HG03342 (cell line): ENCODE results near the gene PDE2A.

Source experiments
- ATAC-seq: cut with Tn5 transposase; IDR thresholded peaks from one replicate; pipeline ENCODE4 v1.9.1; 2021; ENCODE audit warnings: mild to moderate bottlenecking, moderate library complexity; ENCODE audit not compliant: unreplicated experiment

PDE2A gene

DNA sequence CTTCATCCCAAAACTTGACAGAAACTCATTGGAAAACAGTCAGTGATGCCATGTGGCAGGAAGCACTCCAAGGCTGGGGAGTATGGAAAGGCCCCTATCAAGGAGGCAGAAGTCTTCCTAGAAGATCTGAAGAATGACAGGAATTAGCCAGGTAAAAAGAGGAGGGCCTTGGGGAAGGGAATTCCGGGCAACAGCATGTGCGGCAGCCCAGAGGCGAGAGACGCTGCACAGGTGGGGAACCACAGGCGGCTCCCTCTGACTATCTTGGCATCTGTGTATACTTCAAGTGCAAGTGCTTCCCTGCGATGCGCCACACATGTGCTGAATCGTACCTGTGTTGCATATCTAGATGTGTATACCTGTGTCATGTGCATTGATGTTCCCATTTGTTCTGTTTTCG lies 12.7 kb downstream of the PDE2A start:
- no peak for ATAC-seq

DNA sequence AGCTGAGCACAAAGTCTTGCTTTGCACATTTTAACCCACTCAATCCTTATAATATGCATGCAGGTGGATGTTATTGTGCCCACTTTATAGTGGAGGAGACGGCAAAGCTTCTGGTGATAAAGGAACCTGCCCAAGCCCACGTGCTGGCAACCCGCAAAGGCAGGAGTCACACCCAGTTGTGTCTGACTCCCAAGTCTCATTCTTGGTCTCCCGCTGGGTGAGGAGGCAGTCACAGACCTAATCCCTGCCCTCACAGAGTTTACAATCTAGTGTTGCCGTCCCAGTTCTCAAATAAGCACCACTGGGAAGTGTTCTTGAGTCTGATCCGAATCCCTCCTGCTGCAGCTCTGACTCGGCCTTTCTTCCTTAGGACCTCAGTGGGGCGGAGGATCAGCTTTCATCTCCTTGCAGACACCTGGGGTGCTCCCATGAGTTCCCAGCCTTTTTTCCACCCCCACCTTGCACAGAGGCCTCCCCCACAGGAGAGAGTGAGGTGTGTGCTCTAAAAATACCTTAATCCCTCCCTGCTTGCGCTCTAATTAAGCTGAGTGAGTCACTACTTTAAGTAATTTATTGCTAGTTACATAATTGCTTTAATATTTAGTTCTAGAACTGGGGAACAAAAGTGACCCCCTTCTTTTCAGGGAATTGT lies 15.1 kb downstream of the PDE2A start:
- no peak for ATAC-seq

DNA sequence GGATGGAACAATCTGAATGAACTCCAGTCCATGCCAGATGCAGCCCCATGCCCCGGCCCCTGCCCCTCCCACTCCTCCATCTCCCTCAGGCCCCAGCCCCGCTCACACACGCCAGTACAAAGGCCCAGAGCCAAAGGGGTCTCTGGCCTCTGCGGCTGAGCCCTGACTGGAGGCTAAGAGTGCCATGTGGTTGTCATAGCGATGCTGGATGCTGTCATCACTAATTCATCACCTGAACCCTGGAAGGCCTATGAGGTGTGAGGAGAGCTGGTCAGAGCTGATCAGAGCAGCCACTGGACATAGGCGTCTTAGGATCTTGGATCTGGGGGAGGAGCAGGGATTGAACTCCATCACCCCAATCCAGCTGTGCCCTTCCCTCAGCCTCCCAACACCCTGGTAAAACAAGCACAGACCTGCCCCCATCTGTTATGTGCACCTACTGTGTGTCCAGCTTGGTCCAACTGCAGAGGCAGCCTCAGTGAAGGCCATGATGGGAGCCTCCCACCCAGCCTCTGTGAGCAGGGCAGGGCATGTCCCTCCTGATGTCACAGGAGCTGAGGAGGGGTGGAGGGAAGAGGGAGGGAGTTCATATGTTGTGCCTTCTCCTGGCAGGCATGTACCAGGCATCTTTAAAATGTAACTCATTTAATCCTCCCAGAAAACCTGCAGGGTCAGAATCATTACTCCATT lies 16.7 kb downstream of the PDE2A start:
- ATAC-seq, result no peak

DNA sequence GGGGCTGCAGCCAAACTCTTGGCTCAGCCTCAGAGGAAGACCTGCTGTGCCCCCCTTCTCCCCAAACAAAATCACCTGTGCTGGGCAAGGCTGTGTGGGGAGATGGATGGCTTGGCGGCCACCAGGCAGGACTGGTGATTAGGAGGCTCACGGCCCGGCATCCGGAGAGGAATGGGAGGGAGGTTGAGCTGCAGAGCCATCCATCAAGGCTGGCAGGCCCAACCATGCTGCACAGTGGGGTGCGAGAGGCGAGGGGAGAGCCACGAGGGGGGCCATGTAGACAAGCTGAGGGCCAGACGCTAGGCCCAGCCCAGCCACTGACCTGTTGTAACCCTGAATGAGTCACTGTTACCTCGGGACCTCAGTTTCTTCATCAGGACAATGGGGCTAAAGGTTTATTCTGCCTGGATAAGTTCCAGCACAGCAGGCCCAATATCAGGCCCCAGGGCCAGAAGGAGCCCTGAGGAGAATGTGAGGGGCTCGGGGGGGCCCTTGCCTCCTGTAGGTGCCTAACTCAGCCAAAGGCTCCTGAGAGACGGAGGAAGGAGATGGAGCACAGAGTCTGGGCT lies 18.2 kb downstream of the PDE2A start:
- no peak for ATAC-seq

DNA sequence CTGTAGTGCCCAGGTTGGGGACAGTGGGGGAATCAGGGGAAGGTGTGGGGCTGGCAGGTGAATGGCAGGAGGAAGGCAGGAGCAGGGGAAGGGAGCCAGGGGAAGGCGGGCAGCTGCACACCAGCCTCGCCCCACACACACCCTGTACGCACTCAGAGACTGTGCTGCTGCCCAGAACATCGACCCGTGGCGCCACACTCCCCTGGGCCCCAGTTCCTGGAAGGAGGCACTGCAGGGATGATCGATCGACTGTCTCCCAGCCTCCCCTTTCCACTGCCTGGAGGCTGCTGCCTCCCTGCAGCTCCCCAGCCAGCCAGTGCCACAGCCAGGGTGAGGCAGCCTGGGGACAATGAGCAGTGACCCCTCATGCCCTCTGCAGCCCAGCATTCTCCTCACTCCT lies 19.2 kb downstream of the PDE2A start:
- ATAC-seq, result no peak

DNA sequence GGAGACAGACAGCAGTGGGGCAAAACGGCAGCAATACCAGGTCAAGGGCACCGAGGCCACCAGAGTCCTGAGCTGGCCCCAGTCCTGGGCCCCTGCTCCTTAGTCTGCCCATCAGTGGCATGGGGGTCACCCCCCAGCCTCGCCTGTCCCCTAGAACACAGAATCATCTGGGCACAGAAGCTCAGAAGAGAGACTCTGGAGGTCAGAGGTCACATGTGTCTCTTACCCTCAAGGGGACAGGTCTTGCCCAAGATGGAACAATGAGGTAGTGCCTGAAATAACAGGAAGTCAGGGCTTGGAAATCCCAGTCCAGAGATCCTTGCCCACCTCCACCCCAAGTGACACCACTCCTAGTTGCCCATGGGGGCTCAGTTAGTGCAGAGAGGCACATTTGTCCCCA lies 20.6 kb downstream of the PDE2A start:
- no peak for ATAC-seq

DNA sequence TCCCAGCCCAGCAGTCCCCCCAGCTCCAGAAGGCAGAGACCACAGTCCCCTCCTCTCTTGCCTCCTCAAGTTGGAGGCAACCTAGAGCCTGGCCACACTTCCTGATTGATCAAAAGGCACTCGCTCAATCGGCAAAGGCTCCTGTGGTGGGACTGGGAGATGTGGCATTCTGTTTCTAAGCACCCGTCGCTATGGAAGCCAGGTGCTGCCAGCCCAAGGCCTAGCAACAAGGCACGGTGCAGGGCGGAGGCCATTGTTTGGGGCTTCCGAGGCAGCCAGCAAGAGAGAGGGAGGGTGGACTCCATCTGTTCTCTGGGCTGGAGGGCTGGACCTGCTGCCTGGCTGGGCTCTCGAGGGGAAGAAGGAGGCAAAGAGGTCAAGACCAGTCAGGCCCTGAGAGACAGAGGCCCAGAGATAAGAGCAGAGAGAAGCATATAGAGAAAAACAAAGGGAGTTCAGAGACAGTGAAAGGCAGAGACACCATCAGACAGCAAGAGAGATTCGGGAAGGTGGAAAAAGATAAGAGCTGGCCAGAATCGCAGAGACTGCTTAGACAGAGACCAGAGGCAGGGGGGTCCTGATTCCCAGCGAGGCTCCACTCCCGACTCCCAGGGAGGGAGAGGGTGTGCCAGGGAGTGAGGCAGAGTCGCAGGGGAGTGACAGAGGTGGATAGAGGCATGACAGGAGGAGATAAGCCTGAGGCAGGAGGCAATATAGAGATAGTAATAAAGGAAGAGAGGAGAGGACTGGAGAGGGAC lies 21.2 kb downstream of the PDE2A start:
- no peak for ATAC-seq

DNA sequence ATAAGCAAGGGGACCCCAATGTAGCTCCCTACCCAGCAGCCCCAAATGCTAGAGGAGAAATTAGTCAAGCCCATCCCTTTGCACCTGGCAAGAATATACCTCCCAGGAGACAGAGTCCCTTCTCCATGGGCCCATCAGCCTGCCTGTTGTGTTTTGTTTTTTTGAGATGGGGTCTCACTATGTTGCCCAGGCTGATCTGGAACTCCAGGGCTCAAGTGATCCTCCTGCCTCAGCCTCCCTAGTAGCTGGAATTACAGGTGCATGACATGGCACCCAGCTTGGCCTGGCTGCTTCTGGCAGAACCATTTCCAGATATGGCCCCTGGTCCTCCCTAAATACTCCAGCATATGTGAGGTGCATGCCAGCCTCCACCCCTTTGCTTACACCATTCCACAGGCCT lies 22.1 kb downstream of the PDE2A start:
- ATAC-seq, result no peak

DNA sequence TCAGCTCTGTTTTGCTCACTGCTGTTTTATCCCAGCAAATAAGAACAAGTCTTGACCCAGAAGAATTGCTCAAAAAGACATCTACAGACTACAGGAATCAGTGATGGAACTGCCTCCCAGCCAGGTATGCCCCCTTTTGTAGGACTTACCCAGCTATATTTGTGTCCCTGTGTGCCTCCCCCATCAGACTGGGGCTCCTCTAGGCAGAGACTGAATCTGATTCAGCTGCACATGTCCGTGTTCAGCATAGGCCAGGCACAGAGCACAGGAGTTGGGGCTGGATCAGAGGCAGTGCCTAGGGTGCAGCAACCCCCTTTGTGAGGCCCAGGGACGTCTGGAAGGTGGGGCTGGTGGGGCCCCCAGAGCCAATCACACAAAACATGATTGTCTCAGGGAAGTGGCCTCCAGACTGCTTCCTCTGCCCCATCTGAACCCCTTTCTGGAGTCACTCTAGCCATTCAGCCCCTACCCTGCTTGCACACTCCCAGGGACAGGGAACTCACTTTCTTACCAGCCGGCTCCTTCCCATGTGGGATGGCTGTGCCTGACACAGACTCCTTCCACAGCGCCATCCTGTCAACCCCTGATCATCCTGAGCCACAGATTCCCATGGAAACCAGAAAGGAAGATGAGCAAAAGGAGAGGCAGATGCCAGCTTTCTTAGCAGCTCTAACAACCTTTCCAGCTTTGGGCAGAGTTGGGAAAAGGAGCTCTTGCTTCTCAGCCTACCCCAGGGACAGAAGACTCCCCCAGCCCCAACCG lies 24.8 kb downstream of the PDE2A start:
- ATAC-seq, result no peak

DNA sequence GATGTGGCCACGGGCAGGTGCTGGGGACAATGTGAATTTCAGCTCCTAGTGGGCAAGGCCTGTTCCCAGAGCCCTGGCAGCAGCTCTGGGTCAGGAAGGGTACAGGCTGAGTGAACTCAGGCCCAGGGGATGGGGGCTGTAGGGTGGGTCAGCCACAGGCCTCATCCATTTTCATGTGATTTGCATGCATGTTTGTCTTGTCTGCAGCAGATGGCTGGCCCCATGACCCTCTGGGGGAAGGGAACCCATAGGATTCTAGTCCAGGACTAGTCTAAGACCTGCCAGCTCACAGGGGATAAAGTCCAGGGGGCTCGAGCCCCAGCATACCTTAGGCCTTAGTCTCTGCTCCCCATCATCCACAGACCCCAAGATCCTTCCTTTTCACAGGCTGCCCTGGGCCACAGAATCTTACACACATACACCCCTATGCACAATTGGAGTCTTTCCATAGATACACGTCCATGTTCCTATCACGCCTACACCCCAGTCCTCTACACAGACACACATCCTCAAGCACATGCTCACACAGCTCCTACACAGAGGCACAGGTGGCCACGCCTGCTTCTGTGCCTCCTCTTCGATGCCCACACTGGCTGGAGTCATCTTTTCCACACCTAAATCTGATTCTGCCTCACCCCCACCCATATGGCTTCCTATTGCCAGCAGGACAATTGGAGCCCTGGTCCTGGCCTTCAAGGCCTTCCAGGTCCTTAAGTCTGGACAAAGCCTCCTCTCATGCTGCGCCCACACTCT lies 25.7 kb downstream of the PDE2A start:
- ATAC-seq, result no peak

DNA sequence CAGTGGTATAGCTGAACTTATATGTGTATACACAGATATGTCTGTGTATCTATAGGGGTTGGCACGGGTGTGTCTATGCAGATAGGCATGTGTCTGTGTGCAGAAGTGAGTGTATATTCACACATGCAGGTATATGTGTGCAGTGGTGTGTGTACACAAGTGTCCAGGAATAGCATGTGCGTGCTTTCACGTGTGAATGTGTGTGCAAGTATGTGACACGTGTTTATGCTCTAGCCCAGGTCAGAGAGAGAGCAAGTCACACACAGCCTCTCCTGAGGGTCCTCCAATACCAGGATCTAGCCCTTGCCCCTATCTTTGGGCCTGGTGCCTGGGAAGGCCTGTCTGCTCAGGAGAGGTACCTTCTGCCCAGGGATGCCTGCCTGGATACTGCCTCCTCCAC lies 26.3 kb downstream of the PDE2A start:
- ATAC-seq, result no peak

DNA sequence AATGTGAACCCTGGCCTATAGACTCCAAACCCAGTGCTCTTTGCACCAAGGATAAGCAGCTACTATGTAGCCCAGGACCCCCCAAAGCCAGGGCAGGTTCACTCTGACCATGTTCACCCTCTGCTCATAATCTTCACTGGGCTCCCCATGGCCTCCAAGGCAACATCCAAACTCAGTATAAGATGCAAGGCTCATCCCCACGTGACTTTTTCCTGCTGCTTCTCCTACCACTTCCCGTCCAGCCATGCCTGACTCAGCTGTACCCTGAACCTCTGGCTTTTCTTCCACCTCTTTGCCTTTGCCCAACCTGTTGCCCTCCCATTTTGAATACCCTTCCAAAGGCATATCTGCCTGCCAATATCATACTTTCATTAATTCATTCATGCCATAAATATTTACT lies 27.8 kb downstream of the PDE2A start:
- ATAC-seq, result no peak

DNA sequence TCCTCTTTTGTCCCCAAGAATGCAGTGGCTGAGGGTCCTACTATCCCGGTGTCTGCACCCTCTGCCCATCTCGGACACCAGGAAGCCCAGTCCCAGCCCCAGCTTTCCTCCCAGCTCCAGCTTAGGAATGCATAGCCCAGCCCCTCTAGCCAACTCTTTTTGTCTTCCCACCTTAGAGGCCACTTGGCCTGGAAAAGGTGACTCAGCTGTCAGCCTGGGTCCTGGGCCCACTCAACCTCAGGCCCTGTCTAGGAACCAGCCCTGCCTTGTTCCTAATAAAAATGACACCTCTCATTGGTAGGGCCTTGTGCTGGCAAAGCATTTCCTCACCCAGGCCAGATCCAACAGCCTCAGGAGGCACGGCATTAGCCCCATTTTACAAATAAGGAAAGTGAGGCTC lies 28.2 kb downstream of the PDE2A start:
- ATAC-seq, result no peak

DNA sequence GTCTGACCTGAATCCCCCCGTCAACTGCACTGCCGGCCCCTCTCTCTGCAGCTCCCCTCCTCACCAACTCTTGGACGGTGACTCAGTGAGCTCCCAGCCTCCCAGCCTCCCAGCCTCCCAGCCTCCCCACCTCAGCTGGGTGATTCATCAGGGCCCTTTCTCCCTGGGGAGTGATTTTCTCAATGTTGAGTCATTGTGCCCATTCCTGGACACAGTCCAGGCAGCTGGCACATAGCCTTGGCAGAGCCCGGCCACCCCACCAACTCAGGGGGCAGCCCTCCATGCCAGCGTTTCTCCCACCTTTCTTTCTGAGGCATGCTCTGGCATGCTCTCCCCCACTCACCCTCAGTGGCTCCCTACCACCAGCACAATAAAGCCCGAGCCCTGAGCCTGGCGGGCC lies 30.7 kb downstream of the PDE2A start:
- no peak for ATAC-seq

DNA sequence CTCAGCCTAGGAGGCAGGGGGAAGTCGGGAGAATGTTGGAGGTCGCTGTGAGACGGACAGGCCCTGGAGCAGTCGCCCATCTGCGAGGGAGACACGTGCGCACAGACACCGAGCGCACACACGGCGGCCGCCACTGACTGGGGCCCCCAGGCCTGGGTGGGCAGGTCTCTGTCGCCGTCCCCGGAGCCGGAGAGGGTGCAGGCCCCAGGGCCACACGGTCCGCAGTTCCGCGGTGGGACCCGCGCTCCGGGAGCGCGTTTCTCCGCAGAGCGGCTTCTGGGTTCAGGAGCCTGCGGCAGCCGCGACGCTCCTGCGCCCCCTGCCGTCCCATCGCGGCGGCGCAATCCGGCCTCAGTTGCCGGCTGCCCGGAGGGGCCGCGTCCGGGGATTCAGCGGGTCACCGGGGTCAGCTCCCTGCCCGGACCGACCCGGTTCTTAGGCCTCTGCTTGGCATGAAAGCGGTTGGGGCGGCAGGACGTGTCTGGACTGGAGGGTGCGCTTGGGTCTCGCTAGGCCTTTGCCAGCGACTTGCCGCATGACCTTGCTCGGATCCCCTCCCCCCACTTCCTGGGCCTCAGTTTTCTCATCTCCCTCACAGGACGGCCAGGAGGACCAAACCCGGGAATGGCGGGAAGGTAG lies 31.2 kb downstream of the PDE2A start:
- no peak for ATAC-seq

DNA sequence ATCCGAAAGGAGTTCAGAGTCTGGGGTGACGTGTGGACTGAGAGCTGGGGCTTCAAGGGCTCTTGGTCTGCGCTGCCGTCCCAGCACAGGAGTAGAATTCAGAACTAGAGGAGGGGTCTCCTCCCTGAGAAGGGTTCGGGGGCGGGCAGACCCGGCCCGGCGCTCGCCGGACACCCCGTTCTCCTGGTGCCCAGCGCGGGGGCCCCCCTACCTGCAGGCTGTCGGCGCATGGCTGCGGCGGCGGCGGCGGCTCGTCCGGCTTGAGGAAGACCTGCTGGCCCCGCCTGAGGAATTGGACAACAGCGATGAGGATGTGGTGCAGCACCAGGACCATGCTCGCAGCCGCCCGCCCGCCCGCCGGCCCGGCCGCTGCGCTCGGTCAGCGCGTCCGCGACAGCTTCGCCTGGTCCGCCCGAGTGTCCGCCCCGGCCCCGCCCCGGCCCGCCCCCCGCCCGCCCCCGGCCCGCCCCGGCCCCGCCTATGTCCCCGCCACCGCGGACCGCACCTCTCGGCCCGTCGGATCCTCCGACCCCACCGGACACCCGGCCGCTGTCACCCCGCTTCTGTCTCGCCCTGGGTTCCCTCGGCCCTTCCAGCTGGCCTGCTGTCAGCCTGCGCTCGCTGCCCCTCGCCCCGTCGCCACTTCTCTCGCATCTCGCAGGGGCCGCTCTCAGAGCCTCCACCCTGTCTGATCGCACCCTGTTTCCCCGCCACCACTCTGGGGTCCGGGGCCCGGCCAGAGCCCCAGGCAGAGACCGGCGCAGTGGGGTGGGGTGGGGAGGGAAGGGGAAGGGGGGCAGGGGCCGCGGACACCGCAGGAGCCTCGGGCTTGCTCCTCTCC lies 32.0 kb downstream of the PDE2A start:
- no peak for ATAC-seq

DNA sequence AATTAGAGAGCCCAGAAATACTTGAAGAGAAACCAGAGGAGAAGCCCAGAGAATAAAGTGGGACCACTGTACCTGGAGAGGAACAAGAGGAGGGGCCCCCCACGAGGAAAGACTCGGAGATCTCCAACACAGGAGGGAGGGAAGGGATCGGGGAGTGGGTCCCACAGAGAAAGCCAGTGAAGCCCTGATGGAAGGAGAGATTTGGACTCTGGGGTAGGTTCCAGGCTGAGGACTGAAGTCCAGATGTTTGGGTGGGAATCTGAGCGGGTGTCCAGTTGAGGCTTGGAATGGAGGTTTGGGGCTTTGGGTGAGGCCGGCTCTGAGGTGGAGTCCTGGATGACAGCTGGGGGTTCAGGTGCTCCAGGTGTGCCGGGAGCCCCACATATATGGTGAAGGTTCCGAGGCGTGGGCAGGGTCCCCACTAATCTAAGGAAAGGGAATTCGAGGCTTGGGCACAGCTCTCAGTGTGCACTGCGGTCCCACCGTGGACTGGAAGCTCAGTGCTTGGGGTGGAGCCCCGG lies 32.6 kb downstream of the PDE2A start:
- no peak for ATAC-seq

DNA sequence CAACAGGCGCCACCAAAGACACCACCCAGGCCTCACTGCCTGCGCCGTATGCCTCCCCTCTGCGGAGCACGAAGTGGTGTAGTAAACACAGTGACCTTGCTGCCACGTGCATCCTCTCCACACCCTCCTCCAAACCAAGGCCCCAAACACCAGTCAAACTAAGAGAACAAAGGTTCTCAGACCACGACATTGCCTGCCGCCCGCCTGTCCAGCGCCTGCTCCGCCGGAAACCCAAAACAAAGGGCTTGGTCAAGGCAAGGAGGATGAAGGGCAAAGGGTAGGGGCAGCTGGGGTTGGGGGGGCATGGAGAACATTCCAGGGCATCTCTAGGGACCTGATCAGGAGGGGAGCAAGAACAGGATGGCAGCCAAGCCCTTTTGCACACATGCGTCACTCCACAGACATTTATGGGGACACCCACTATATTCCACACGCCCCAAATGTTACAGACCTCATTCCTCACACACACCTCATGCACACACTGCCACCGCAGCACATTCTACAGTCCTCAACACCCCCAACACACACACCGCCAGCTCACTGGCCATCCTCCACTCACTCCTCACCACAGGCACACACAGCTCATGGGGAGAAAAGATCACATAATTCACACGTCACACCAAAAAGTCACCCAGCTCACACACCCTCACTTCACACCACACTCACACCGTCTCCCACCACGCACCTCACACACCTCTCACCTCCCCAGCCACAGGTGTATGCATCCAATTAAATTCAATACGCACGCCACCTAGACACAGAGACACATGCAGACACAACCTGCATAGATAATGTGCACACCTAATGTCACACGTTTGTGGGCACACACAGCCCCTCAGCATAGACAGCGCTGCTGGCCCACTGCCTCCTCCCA lies 34.5 kb downstream of the PDE2A start:
- no peak for ATAC-seq
